ENCODE data around the gene BTBD9. TPM values are rescaled to one million over a fixed set of nuclear protein-coding genes. Genes with fewer than 3 reads are reported as not detected.
A peak's percentile ranks its signal among the peaks of the same experiment; 100 is the strongest.

Gene BTBD9
- polyA plus RNA-seq, 4 donors: 5.1 to 10.2 (median 6.7) TPM

GRCh38 chr6:38404900-38405556, 234.7 kb downstream of the BTBD9 start:
- WGBS, 3 donors: 6 to 50% (median 33%) methylated on average over 3 of the region's 3 CpGs

GRCh38 chr6:38404355-38404754, 235.4 kb downstream of the BTBD9 start:
- Histone ChIP-seq H3K27me3 (ENCODE audit: control insufficient read depth in 3 of 3, insufficient read depth in 3 of 3, low read length in 3 of 3) (no peaks in the 10 kb centered on the region), H3K4me3 (ENCODE audit: low read depth in 1 of 3, low read length in 3 of 3) (no peak overlapping the region), H3K36me3 (ENCODE audit: control insufficient read depth in 3 of 3, insufficient read depth in 2 of 3, low read depth in 1 of 3, low read length in 3 of 3) (no peaks in the 10 kb centered on the region), H3K4me1 (ENCODE audit: control insufficient read depth in 3 of 3, insufficient read depth in 2 of 3, low read depth in 1 of 3, low read length in 2 of 3) (peaks cover 3 to 9% (median 3%) of the 10 kb centered on the region in 3 donors), H3K9me3 (ENCODE audit: control insufficient read depth in 2 of 2, insufficient read depth in 1 of 2, low read depth in 1 of 2, low read length in 1 of 2) (no peaks in the 10 kb centered on the region), H3K27ac (ENCODE audit: low read depth in 1 of 3, low read length in 2 of 3) (no peak overlapping the region)
- FAIRE-seq (no peak), DNase-seq (peak in 1 of 2 donors; percentile 15)
- 5 to 35% (median 13%) methylated on average over 2 of the region's 2 CpGs for WGBS, 3 donors

More at GRCh38 chr6:38404900-38405556, 234.7 kb downstream of the BTBD9 start:
- Histone ChIP-seq H3K27me3 (ENCODE audit: control insufficient read depth in 3 of 3, insufficient read depth in 3 of 3, low read length in 3 of 3) (no peaks in the 10 kb centered on the region), H3K36me3 (ENCODE audit: control insufficient read depth in 3 of 3, insufficient read depth in 2 of 3, low read depth in 1 of 3, low read length in 3 of 3) (no peaks in the 10 kb centered on the region), H3K4me1 (ENCODE audit: control insufficient read depth in 3 of 3, insufficient read depth in 2 of 3, low read depth in 1 of 3, low read length in 2 of 3) (peaks cover 3 to 9% (median 3%) of the 10 kb centered on the region in 3 donors), H3K27ac (ENCODE audit: low read depth in 1 of 3, low read length in 2 of 3) (no peak overlapping the region), H3K9me3 (ENCODE audit: control insufficient read depth in 2 of 2, insufficient read depth in 1 of 2, low read depth in 1 of 2, low read length in 1 of 2) (no peaks in the 10 kb centered on the region), H3K4me3 (ENCODE audit: low read depth in 1 of 3, low read length in 3 of 3) (no peak overlapping the region)
- DNase-seq (peak; percentile 64 to 82), FAIRE-seq (no peak)

- WGBS, 3 donors: 86 to 93% (median 87%) methylated on average over 2 of the region's 2 CpGs
- no peaks in the 10 kb centered on the region for H3K27me3 ChIP-seq (ENCODE audit: control insufficient read depth in 3 of 3, insufficient read depth in 3 of 3, low read length in 3 of 3)
- H3K9me3 ChIP-seq (ENCODE audit: control insufficient read depth in 2 of 2, insufficient read depth in 1 of 2, low read depth in 1 of 2, low read length in 1 of 2): no peaks in the 10 kb centered on the region
- no peak overlapping the region for H3K27ac ChIP-seq (ENCODE audit: low read depth in 1 of 3, low read length in 2 of 3)
- no peaks in the 10 kb centered on the region for H3K36me3 ChIP-seq (ENCODE audit: control insufficient read depth in 3 of 3, insufficient read depth in 2 of 3, low read depth in 1 of 3, low read length in 3 of 3)
- peaks cover 3 to 9% (median 3%) of the 10 kb centered on the region in 3 donors for H3K4me1 ChIP-seq (ENCODE audit: control insufficient read depth in 3 of 3, insufficient read depth in 2 of 3, low read depth in 1 of 3, low read length in 2 of 3)
- no peak for FAIRE-seq
- no peak for DNase-seq
- H3K4me3 ChIP-seq (ENCODE audit: low read depth in 1 of 3, low read length in 3 of 3): no peak overlapping the region
These were observed 236.2 kb downstream of the BTBD9 start for GRCh38 chr6:38403548-38403947.

GRCh38 chr6:38400764-38401163, 239.0 kb downstream of the BTBD9 start:
- peaks cover 3 to 9% (median 3%) of the 10 kb centered on the region in 3 donors for H3K4me1 ChIP-seq (ENCODE audit: control insufficient read depth in 3 of 3, insufficient read depth in 2 of 3, low read depth in 1 of 3, low read length in 2 of 3)

GRCh38 chr6:38400101-38400500, 239.6 kb downstream of the BTBD9 start:
- no peaks in the 10 kb centered on the region for H3K9me3 ChIP-seq (ENCODE audit: control insufficient read depth in 2 of 2, insufficient read depth in 1 of 2, low read depth in 1 of 2, low read length in 1 of 2)

More at GRCh38 chr6:38400764-38401163, 239.0 kb downstream of the BTBD9 start:
- DNase-seq: no peak
- H3K4me3 ChIP-seq (ENCODE audit: low read depth in 1 of 3, low read length in 3 of 3): no peak overlapping the region
- no peak overlapping the region for H3K27ac ChIP-seq (ENCODE audit: low read depth in 1 of 3, low read length in 2 of 3)
- no peaks in the 10 kb centered on the region for H3K36me3 ChIP-seq (ENCODE audit: control insufficient read depth in 3 of 3, insufficient read depth in 2 of 3, low read depth in 1 of 3, low read length in 3 of 3)
- WGBS, 3 donors: 88 to 100% (median 96%) methylated on average over 1 of the region's 1 CpG
- no peaks in the 10 kb centered on the region for H3K9me3 ChIP-seq (ENCODE audit: control insufficient read depth in 2 of 2, insufficient read depth in 1 of 2, low read depth in 1 of 2, low read length in 1 of 2)
- no peak for FAIRE-seq
- H3K27me3 ChIP-seq (ENCODE audit: control insufficient read depth in 3 of 3, insufficient read depth in 3 of 3, low read length in 3 of 3): no peaks in the 10 kb centered on the region

GRCh38 chr6:38396209-38396608, 243.5 kb downstream of the BTBD9 start:
- FAIRE-seq (no peak), DNase-seq (peak in 1 of 2 donors; percentile 37)
- 79 to 80% (median 80%) methylated on average over 3 of the region's 3 CpGs for WGBS, 3 donors
- Histone ChIP-seq H3K4me3 (ENCODE audit: low read depth in 1 of 3, low read length in 3 of 3) (no peak overlapping the region), H3K27ac (ENCODE audit: low read depth in 1 of 3, low read length in 2 of 3) (no peak overlapping the region), H3K36me3 (ENCODE audit: control insufficient read depth in 3 of 3, insufficient read depth in 2 of 3, low read depth in 1 of 3, low read length in 3 of 3) (no peaks in the 10 kb centered on the region), H3K4me1 (ENCODE audit: control insufficient read depth in 3 of 3, insufficient read depth in 2 of 3, low read depth in 1 of 3, low read length in 2 of 3) (no peaks in the 10 kb centered on the region), H3K9me3 (ENCODE audit: control insufficient read depth in 2 of 2, insufficient read depth in 1 of 2, low read depth in 1 of 2, low read length in 1 of 2) (no peaks in the 10 kb centered on the region), H3K27me3 (ENCODE audit: control insufficient read depth in 3 of 3, insufficient read depth in 3 of 3, low read length in 3 of 3) (no peaks in the 10 kb centered on the region)

More at GRCh38 chr6:38400101-38400500, 239.6 kb downstream of the BTBD9 start:
- WGBS, 3 donors: 24 to 54% (median 36%) methylated on average over 3 of the region's 3 CpGs
- peak; percentile 9 to 54 for DNase-seq
- H3K27ac ChIP-seq (ENCODE audit: low read depth in 1 of 3, low read length in 2 of 3): no peak overlapping the region
- H3K4me1 ChIP-seq (ENCODE audit: control insufficient read depth in 3 of 3, insufficient read depth in 2 of 3, low read depth in 1 of 3, low read length in 2 of 3): peaks cover under 1 to 8% (median 3%) of the 10 kb centered on the region in 3 donors
- H3K36me3 ChIP-seq (ENCODE audit: control insufficient read depth in 3 of 3, insufficient read depth in 2 of 3, low read depth in 1 of 3, low read length in 3 of 3): no peaks in the 10 kb centered on the region
- no peak for FAIRE-seq
- H3K27me3 ChIP-seq (ENCODE audit: control insufficient read depth in 3 of 3, insufficient read depth in 3 of 3, low read length in 3 of 3): no peaks in the 10 kb centered on the region
- no peak overlapping the region for H3K4me3 ChIP-seq (ENCODE audit: low read depth in 1 of 3, low read length in 3 of 3)

- 91 to 96% (median 92%) methylated on average over 1 of the region's 1 CpG for WGBS, 3 donors
These were observed 245.7 kb downstream of the BTBD9 start for GRCh38 chr6:38393986-38394385.

GRCh38 chr6:38391626-38392579, 247.8 kb downstream of the BTBD9 start:
- Histone ChIP-seq H3K27me3 (ENCODE audit: control insufficient read depth in 3 of 3, insufficient read depth in 3 of 3, low read length in 3 of 3) (no peaks in the 10 kb centered on the region), H3K9me3 (ENCODE audit: control insufficient read depth in 2 of 2, insufficient read depth in 1 of 2, low read depth in 1 of 2, low read length in 1 of 2) (no peaks in the 10 kb centered on the region), H3K36me3 (ENCODE audit: control insufficient read depth in 3 of 3, insufficient read depth in 2 of 3, low read depth in 1 of 3, low read length in 3 of 3) (no peaks in the 10 kb centered on the region), H3K4me1 (ENCODE audit: control insufficient read depth in 3 of 3, insufficient read depth in 2 of 3, low read depth in 1 of 3, low read length in 2 of 3) (no peaks in the 10 kb centered on the region), H3K27ac (ENCODE audit: low read depth in 1 of 3, low read length in 2 of 3) (no peak overlapping the region), H3K4me3 (ENCODE audit: low read depth in 1 of 3, low read length in 3 of 3) (no peak overlapping the region)
- DNase-seq: no peak
- 91 to 95% (median 91%) methylated on average over 9 of the region's 9 CpGs for WGBS, 3 donors
- no peak for FAIRE-seq

More at GRCh38 chr6:38393986-38394385, 245.7 kb downstream of the BTBD9 start:
- Histone ChIP-seq H3K27ac (ENCODE audit: low read depth in 1 of 3, low read length in 2 of 3) (no peak overlapping the region), H3K9me3 (ENCODE audit: control insufficient read depth in 2 of 2, insufficient read depth in 1 of 2, low read depth in 1 of 2, low read length in 1 of 2) (no peaks in the 10 kb centered on the region), H3K27me3 (ENCODE audit: control insufficient read depth in 3 of 3, insufficient read depth in 3 of 3, low read length in 3 of 3) (no peaks in the 10 kb centered on the region), H3K36me3 (ENCODE audit: control insufficient read depth in 3 of 3, insufficient read depth in 2 of 3, low read depth in 1 of 3, low read length in 3 of 3) (no peaks in the 10 kb centered on the region), H3K4me1 (ENCODE audit: control insufficient read depth in 3 of 3, insufficient read depth in 2 of 3, low read depth in 1 of 3, low read length in 2 of 3) (no peaks in the 10 kb centered on the region), H3K4me3 (ENCODE audit: low read depth in 1 of 3, low read length in 3 of 3) (no peak overlapping the region)
- no peak for DNase-seq
- no peak for FAIRE-seq

All from small intestine (tissue), 7 donors.